HEK293 (cell line): ENCODE data around the gene CCDC127.

ENCODE experiments used
- KLF10 ChIP-seq: fragments of 450-650 bp; IDR thresholded peaks from 2 replicates; pipeline ENCODE4 v1.5.1; 2018; ENCODE audit warnings: missing biosample characterization, mild to moderate bottlenecking, missing genetic modification characterization
- ZNF311 ChIP-seq: fragments of 450-650 bp; formaldehyde crosslinking; IDR thresholded peaks from 2 replicates; pipeline ENCODE4 v1.5.1; 2017; ENCODE audit warnings: missing biosample characterization, missing genetic modification characterization, borderline replicate concordance
- ZNF391 ChIP-seq: fragments of 450-650 bp; formaldehyde crosslinking; IDR thresholded peaks from 2 replicates; pipeline ENCODE4 v1.5.1; 2016; ENCODE audit warnings: low read depth, missing biosample characterization, missing genetic modification characterization, borderline replicate concordance
- ZNF501 ChIP-seq: fragments of 450-650 bp; formaldehyde crosslinking; IDR thresholded peaks from 2 replicates; pipeline ENCODE4 v1.5.1; 2016; ENCODE audit warnings: missing biosample characterization, missing genetic modification characterization
- ZNF521 ChIP-seq: fragments of 450-650 bp; formaldehyde crosslinking; IDR thresholded peaks from 2 replicates; pipeline ENCODE4 v1.5.1; 2017; ENCODE audit warnings: missing biosample characterization, mild to moderate bottlenecking, missing genetic modification characterization
- ZNF560 ChIP-seq: fragments of 450-650 bp; formaldehyde crosslinking; IDR thresholded peaks from 2 replicates; pipeline ENCODE4 v1.5.1; 2017; ENCODE audit warnings: missing biosample characterization, missing genetic modification characterization, borderline replicate concordance
- ZNF596 ChIP-seq: fragments of 450-650 bp; IDR thresholded peaks from 2 replicates; pipeline ENCODE4 v1.5.0; 2018; ENCODE audit warnings: missing biosample characterization, mild to moderate bottlenecking, missing genetic modification characterization, moderate library complexity
- ZNF660 ChIP-seq: fragments of 450-650 bp; IDR thresholded peaks from 2 replicates; pipeline ENCODE4 v1.5.1; 2018; ENCODE audit warnings: missing biosample characterization, mild to moderate bottlenecking, missing genetic modification characterization
- TF ChIP-seq, protein P1 (sequence below): fragments of 450-650 bp; formaldehyde crosslinking; IDR thresholded peaks from 2 replicates; pipeline ENCODE4 v1.5.1; 2016; ENCODE audit warnings: missing biosample characterization, missing genetic modification characterization
- TF ChIP-seq, protein P2 (sequence below): fragments of 450-650 bp; formaldehyde crosslinking; IDR thresholded peaks from 2 replicates; pipeline ENCODE4 v1.5.1; 2016; ENCODE audit warnings: missing biosample characterization, missing genetic modification characterization
- TF ChIP-seq, protein P3 (sequence below): fragments of 450-650 bp; formaldehyde crosslinking; IDR thresholded peaks from 2 replicates; pipeline ENCODE4 v1.5.1; 2016; ENCODE audit warnings: missing biosample characterization, missing genetic modification characterization

DNA sequence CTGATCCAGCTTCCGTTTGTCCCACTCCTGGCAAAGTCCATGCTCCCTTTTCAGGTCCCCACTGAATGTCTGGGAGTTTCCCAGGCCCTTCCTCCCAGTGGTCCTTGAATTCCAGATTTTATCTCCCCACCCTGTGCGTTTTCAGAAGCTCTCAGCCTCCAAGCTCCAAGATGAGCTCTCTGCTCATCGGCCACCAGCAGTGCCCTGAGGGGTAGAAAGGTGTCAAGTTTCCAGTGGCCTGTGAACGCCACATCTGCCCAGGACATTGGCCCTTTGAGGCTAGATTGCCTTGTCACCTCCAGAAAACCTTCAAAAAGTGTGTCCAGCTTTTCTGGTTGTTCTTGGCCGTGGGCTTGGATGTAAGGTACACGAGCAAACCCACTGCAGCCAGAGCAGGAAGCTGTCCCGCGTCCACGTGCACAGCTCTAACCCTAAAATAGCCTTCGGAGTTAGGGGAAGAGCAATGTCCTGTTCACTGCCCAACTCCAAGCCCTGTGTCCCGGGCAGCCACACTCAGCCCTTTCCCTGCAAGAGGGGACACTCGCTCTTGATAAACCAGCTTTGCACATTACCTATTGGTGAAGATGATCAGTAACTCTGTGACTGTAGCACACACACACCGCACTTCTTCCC lies 37.6 kb downstream of the CCDC127 start:
- TF ChIP-seq, protein P1, sequence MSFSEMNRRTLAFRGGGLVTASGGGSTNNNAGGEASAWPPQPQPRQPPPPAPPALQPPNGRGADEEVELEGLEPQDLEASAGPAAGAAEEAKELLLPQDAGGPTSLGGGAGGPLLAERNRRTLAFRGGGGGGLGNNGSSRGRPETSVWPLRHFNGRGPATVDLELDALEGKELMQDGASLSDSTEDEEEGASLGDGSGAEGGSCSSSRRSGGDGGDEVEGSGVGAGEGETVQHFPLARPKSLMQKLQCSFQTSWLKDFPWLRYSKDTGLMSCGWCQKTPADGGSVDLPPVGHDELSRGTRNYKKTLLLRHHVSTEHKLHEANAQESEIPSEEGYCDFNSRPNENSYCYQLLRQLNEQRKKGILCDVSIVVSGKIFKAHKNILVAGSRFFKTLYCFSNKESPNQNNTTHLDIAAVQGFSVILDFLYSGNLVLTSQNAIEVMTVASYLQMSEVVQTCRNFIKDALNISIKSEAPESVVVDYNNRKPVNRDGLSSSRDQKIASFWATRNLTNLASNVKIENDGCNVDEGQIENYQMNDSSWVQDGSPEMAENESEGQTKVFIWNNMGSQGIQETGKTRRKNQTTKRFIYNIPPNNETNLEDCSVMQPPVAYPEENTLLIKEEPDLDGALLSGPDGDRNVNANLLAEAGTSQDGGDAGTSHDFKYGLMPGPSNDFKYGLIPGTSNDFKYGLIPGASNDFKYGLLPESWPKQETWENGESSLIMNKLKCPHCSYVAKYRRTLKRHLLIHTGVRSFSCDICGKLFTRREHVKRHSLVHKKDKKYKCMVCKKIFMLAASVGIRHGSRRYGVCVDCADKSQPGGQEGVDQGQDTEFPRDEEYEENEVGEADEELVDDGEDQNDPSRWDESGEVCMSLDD (tag by site-specific recombination): no peak
- TF ChIP-seq ZNF596 (tag by site-specific recombination) (no peak), ZNF521 (no peak), ZNF660 (tag by site-specific recombination) (no peak), ZNF501 (tag by site-specific recombination) (no peak), ZNF311 (tag by site-specific recombination) (no peak), ZNF560 (no peak), ZNF391 (no peak), KLF10 (tag by site-specific recombination) (no peak)
- TF ChIP-seq, protein P2, sequence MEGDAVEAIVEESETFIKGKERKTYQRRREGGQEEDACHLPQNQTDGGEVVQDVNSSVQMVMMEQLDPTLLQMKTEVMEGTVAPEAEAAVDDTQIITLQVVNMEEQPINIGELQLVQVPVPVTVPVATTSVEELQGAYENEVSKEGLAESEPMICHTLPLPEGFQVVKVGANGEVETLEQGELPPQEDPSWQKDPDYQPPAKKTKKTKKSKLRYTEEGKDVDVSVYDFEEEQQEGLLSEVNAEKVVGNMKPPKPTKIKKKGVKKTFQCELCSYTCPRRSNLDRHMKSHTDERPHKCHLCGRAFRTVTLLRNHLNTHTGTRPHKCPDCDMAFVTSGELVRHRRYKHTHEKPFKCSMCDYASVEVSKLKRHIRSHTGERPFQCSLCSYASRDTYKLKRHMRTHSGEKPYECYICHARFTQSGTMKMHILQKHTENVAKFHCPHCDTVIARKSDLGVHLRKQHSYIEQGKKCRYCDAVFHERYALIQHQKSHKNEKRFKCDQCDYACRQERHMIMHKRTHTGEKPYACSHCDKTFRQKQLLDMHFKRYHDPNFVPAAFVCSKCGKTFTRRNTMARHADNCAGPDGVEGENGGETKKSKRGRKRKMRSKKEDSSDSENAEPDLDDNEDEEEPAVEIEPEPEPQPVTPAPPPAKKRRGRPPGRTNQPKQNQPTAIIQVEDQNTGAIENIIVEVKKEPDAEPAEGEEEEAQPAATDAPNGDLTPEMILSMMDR (tag by site-specific recombination): no peak
- TF ChIP-seq, protein P3, sequence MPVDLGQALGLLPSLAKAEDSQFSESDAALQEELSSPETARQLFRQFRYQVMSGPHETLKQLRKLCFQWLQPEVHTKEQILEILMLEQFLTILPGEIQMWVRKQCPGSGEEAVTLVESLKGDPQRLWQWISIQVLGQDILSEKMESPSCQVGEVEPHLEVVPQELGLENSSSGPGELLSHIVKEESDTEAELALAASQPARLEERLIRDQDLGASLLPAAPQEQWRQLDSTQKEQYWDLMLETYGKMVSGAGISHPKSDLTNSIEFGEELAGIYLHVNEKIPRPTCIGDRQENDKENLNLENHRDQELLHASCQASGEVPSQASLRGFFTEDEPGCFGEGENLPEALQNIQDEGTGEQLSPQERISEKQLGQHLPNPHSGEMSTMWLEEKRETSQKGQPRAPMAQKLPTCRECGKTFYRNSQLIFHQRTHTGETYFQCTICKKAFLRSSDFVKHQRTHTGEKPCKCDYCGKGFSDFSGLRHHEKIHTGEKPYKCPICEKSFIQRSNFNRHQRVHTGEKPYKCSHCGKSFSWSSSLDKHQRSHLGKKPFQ: no peak
